H7 (cell line): ENCODE results near the gene IMMP2L. TPM values are rescaled to one million over a fixed set of nuclear protein-coding genes. Genes with fewer than 3 reads are reported as not detected.

ENCODE experiments used
- DNase-seq: peaks from one replicate; pipeline ENCODE4 v3.0.0; 2012
- H3K27me3 ChIP-seq: 2 replicates; pipeline ENCODE4 v1.6.0; 2011; ENCODE audit warnings: mild to moderate bottlenecking, low read length; ENCODE audit not compliant: control insufficient read depth, insufficient read depth
- H3K36me3 ChIP-seq: replicated peaks from 2 replicates; pipeline ENCODE4 v1.5.1; 2011; ENCODE audit warnings: low read length; ENCODE audit not compliant: control insufficient read depth, insufficient read depth
- H3K4me3 ChIP-seq: 2 replicates; pipeline ENCODE4 v1.5.1; 2011; ENCODE audit warnings: low read depth, mild to moderate bottlenecking, control low read depth, low read length, moderate library complexity; ENCODE audit not compliant: insufficient read depth
- total RNA-seq: library from RNA; depleted of rRNA; stranded (reverse); fragments of >200 nt; shearing (Covaris generic); gene quantifications from 2 replicates; pipeline ENCODE4 v1.2.3, GENCODE V29; 2014

IMMP2L gene
- total RNA-seq, 1 experiment from 2014 or later = 9.2 TPM

DNA sequence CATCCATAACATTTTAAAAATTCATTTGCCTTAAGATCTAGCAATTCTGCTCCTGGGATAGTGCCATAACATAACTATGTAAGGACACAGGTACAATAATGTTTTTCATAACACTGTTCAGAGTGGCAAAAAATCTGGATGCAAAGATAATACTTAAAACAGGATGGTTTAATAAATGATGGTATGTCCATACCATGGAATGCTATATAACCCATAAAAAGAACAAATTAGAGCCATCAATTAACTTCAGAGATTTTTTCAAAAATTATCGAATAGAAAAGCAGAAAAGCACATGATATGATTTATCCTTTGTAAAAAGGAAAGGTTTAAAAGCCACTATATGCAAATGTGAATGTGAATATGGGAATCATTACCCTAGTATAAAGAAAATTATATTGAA lies 664.8 kb downstream of the IMMP2L start:
- H3K4me3 ChIP-seq = no peak overlapping the region
- H3K27me3 ChIP-seq = no peaks in the 10 kb centered on the region
- DNase-seq = no peak
- no peaks in the 10 kb centered on the region for H3K36me3 ChIP-seq

DNA sequence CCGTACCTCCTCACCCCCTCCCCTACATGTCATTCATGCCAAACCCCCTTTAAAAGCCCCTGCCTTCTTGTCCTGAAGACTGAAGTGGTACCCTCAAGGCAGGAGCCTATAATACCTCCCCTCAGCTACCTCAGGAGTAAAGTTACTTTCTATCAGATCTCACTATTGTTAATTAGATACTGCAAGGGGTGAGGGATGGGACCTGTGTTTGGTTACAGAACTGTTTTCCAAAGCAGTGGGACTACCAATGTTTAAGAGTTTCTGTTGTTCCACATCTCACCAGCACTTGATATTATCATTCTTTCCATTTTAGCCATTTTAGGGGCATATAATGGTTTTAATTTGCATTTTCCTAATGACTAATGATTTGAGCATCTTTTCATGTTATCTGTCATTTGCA lies 668.2 kb downstream of the IMMP2L start:
- Histone ChIP-seq H3K36me3 (no peaks in the 10 kb centered on the region), H3K27me3 (no peaks in the 10 kb centered on the region), H3K4me3 (no peak overlapping the region)
- no peak for DNase-seq

DNA sequence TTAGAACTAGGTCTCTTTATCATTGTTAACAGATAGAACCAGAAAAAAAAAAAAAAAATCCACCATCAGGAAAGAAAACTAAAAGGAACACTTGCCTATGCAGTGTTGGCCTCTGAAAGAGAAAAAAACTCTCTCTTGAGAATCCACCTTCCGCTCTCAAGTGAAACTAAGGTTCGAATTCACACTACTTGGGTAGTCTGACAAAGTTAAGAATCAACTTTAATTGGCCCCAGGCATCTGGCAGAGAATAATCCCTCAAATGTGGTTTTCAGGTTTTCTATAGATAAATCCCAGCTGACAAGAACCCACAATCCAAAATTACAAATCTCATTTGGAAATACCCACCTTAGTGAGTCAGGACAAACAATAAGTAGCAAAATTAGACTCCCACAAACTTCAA lies 671.1 kb downstream of the IMMP2L start:
- no peaks in the 10 kb centered on the region for H3K27me3 ChIP-seq
- H3K4me3 ChIP-seq = no peak overlapping the region
- DNase-seq = no peak
- no peaks in the 10 kb centered on the region for H3K36me3 ChIP-seq

DNA sequence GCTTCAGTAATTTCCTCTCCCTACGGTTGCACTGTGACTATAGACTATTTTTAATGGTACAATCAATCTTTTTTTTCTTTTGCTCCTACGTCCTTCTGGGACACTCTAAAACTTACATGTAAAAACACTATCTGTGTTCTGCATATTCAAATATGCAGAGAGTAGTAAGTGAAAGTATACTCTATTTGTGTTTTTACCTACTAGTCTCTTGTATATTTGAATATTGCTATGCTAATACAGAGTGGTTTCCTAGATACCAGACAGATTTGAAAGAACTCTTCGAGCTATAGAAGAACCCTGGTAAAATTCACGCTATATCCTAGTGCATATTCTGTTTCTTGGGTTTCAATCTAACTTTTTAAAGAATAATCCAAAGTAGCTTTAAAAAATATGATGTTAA lies 672.2 kb downstream of the IMMP2L start:
- no peaks in the 10 kb centered on the region for H3K36me3 ChIP-seq
- no peak for DNase-seq
- no peaks in the 10 kb centered on the region for H3K27me3 ChIP-seq
- H3K4me3 ChIP-seq = no peak overlapping the region

DNA sequence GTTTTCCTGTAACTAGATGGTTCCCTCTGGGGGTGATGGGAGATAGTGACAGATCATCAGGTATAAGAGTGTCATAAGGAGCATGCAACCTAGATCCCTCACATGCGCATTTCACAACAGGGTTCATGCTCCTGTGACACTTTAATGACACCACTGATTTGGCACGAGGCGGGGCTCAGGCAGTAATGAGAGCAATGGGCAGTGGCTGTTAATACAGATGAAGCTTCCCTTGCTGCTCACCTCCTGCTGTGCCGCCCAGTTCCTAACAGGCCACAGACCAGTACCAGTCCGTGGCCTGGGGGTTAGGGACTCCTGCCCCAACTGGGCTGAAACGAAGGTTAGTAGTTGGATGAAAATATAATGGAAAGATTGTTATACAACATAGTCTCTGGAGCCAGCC lies 673.0 kb downstream of the IMMP2L start:
- Histone ChIP-seq H3K4me3 (no peak overlapping the region), H3K27me3 (no peaks in the 10 kb centered on the region), H3K36me3 (no peaks in the 10 kb centered on the region)
- no peak for DNase-seq

DNA sequence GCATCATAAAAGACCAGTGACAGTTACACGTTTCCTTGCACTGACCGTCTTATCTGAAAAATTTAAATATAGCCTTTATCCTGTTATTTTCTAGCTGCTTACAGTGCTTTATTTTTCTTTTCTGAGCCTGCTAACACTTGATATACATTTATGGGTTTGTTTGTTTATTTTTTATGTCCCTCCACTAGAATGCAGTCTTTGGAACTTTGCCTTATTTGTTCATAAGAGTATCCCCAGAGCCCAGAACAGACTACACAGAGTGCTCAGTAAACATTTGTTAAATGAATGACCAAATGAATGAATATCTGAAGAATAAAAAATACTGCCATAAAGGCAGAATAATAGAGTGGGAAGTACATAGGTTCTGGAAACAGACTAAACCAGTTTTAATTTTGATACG lies 673.7 kb downstream of the IMMP2L start:
- Histone ChIP-seq H3K27me3 (no peaks in the 10 kb centered on the region), H3K36me3 (no peaks in the 10 kb centered on the region), H3K4me3 (no peak overlapping the region)
- DNase-seq = no peak

DNA sequence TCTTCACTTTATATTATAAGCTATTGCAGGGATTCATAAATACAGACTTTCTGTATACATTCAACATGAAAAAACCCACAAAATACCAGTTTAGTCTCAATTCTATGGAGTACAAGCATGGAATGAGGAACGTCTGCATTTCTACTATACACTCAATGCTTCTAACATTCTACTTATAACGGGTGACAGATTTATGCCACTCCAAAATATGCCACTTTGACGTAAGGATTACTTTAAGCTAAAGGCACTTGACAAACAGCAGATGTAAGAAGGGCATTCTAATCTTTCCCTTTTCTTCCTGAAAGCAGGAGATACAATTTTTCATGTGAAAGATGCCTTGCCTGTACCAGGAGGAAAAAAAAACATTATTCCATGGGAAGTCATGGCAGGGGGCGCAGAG lies 676.8 kb downstream of the IMMP2L start:
- DNase-seq = no peak
- H3K4me3 ChIP-seq = no peak overlapping the region

DNA sequence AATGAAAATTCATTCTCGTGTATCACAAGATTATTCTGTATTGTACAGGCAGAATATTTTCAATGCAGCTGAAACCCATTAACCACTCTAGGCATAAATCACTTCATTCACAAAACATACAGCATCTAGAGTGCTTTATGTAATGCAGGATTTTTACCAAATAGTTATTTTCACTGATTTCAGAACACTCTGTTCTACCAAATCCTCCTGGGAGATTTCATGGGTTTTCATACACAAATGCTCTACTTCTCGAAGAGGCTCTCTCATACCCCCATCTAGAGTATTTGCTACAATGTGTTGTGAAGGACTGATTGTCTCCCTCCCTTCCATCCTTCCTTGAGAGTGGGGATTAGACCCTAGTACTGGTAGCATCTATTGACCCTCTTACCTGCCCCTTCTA lies 680.6 kb downstream of the IMMP2L start:
- no peaks in the 10 kb centered on the region for H3K27me3 ChIP-seq
- no peak overlapping the region for H3K4me3 ChIP-seq
- H3K36me3 ChIP-seq = no peaks in the 10 kb centered on the region
- no peak for DNase-seq

More for the DNA sequence above, 676.8 kb downstream of the IMMP2L start:
- Histone ChIP-seq H3K27me3 (no peaks in the 10 kb centered on the region), H3K36me3 (no peaks in the 10 kb centered on the region)

DNA sequence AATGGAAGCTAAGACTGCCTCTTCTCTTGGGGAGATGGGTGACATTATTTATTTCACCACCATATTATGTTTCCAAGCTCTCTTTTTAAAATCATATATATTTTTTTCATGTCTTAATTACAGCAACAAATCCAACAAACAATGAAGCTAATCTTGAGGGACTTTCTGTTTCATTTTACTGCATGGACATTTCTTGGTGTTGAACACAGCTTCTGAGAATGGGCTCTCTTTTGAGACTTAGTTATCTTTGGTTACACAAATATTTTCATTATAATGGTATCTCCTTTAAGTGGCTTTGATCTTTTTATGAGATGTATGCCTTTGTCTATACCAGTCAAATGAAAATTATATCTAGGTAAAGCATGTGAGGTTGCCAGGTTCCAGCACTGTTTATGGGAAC lies 681.3 kb downstream of the IMMP2L start:
- Histone ChIP-seq H3K4me3 (no peak overlapping the region), H3K27me3 (no peaks in the 10 kb centered on the region), H3K36me3 (no peaks in the 10 kb centered on the region)
- no peak for DNase-seq

DNA sequence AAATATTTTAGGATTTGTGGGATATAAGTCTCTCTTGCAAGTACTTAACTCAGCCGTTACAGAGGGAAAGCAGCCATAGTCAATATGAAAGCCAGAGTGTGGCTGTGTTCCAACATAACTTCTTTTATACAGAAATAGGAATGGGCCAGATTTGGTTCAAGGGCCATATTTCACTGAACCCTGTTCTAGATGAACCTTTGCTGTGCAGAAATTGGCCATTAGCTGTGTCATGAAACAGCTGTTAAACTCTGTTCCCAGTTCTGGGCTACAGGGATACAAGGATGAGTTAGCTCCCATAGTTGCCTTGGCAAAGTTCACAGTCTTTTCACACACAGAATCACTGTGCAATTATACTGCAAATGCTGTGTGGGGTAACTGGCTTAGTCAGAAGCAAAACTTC lies 685.3 kb downstream of the IMMP2L start:
- Histone ChIP-seq H3K4me3 (no peak overlapping the region), H3K27me3 (no peaks in the 10 kb centered on the region), H3K36me3 (no peaks in the 10 kb centered on the region)
- DNase-seq = no peak

DNA sequence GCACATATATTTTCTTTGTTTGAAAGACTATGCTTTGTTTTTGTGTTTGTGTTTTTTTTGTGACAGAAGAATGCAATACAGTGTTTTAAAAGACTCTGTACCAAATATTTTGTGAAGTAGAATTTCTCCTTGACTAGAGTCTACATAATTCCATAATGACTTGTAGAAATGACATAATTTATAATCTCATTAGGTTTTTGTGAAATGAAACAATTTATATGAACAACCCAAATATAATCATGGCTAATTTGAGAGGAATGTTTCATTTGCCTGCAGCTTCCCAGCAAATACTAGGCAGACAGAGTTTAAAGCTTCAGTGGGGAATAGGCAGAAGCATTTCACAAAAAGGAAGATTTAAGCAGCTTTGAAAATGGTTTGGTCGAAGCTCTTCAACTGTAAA lies 686.9 kb downstream of the IMMP2L start:
- Histone ChIP-seq H3K27me3 (no peaks in the 10 kb centered on the region), H3K36me3 (no peaks in the 10 kb centered on the region), H3K4me3 (no peak overlapping the region)
- DNase-seq = no peak

DNA sequence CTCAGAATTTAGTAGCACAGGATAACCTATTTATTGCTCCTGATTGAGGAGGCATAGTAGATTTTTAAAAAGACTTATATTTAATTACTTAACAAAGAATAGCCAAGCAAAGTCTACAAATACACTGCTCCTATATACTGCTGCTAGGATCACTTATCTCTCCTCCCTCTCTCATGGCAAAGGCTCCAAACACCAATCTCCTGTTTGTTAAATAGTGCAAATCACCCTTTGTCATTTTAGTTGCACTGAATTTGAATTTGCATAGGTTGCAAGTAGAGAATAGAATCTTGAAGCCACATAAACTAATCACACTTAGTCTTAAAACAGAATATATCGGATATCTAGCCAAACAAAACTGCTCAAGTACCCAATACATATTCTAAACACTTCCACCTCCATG lies 690.4 kb downstream of the IMMP2L start:
- no peak for DNase-seq
- H3K36me3 ChIP-seq = no peaks in the 10 kb centered on the region
- no peaks in the 10 kb centered on the region for H3K27me3 ChIP-seq
- H3K4me3 ChIP-seq = no peak overlapping the region

DNA sequence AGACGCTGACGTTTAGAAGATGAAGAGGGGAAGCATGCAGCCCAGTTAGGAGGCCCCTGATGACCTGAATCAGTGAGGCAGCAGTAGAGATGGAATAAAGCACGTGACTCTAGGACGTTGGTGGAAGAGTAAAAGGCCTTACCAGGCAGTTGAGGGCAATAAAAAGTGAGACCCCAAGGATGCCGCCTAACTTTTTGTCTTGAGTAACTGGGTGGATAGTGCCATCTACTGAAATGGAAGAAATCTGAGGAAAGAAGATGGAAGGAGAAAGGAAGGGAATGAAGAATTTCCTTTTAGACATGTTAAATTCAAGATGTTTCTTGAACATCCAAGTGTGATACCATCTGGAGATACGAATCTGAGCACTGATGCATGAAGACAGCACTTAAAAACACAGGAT lies 691.4 kb downstream of the IMMP2L start:
- DNase-seq = no peak
- no peak overlapping the region for H3K4me3 ChIP-seq
- no peaks in the 10 kb centered on the region for H3K27me3 ChIP-seq
- no peaks in the 10 kb centered on the region for H3K36me3 ChIP-seq

DNA sequence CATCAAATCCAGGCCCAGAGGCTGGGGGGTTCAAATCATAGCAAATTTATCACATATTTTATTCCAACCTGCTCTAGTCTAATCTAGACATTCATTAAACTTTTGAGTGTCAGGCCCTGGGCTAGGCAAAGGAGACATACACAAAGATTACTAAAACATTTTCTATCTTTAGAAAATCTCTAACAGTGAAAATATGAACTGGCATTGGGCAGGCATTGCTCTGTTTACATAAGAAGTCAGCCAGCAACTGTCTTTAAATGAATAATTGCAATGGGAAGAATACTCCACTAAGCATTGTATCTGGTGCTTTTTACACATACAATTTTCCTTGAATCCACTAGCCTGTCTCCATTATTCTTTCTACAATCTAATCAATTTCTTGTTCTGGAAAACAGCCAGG lies 693.8 kb downstream of the IMMP2L start:
- no peak for DNase-seq
- Histone ChIP-seq H3K27me3 (no peaks in the 10 kb centered on the region), H3K4me3 (no peak overlapping the region), H3K36me3 (no peaks in the 10 kb centered on the region)

DNA sequence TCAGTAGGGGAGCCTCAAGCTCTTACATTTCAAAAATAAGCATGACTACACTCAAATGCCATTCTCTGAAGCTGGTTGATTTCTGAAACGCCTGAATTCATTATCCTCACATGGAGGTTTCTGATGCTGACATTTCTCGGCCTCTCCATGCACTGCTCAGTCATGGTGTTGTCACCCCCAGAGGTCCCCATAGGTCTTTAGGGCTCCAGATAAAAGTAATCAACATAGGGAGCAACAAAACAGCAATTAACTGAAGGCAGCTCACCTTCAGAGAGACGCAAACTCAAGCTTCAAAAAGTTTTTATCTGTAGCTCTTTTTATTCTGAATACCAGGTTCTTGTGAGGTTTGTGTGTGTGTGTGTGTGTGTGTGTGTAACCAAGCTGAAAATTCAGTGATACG lies 694.5 kb downstream of the IMMP2L start:
- DNase-seq = no peak
- H3K36me3 ChIP-seq = no peaks in the 10 kb centered on the region
- H3K4me3 ChIP-seq = no peak overlapping the region
- no peaks in the 10 kb centered on the region for H3K27me3 ChIP-seq

DNA sequence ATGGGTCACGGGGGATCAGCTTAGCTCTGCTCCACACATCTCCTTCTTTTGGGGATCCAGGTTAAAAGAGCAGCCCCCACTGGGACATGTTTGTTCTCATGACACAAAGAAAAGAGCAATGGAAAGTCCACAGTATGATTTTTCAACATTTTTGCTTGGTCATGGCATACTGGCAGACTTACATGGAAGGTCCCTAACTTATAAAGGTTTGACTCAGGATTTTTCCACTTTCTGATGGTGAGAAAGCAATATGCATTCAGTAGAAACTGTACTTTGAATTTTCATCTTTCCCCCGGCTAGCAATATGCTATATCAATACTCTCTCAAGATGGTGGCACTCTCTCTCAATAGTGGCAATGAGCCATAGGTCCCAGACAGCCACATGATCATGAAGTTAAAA lies 699.0 kb downstream of the IMMP2L start:
- no peaks in the 10 kb centered on the region for H3K36me3 ChIP-seq
- no peak for DNase-seq
- H3K4me3 ChIP-seq = no peak overlapping the region
- H3K27me3 ChIP-seq = no peaks in the 10 kb centered on the region
